Esophagus squamous epithelium (tissue), 4 donors: ENCODE results near the gene ME2.
"Not testable (repeated sequence)": the region's sequence is repeated elsewhere in the genome, so short reads cannot be mapped to it uniquely, and the experiment has no call there.

Experiments used
- POLR2A ChIP-seq, 4 donors: fragments of 450-650 bp; IDR thresholded peaks; one replicate each; pipeline ENCODE4 v1.6.1; 2017; ENCODE audit warnings: antibody characterized with exemption in 4 of 4, mild to moderate bottlenecking in 4 of 4, moderate library complexity in 3 of 4
- TF ChIP-seq, protein P1 (sequence below), 6 experiments: fragments of 450-650 bp in 4 of 6; fragments of 200-600 bp in 2 of 6; sonication (generic) in 2 of 6; IDR thresholded peaks; one replicate each; pipeline ENCODE4 v1.5.1; 2016 to 2019; ENCODE audit warnings: antibody characterized with exemption in 6 of 6, mild to moderate bottlenecking in 4 of 6, moderate library complexity in 4 of 6

- TF ChIP-seq, protein P1, sequence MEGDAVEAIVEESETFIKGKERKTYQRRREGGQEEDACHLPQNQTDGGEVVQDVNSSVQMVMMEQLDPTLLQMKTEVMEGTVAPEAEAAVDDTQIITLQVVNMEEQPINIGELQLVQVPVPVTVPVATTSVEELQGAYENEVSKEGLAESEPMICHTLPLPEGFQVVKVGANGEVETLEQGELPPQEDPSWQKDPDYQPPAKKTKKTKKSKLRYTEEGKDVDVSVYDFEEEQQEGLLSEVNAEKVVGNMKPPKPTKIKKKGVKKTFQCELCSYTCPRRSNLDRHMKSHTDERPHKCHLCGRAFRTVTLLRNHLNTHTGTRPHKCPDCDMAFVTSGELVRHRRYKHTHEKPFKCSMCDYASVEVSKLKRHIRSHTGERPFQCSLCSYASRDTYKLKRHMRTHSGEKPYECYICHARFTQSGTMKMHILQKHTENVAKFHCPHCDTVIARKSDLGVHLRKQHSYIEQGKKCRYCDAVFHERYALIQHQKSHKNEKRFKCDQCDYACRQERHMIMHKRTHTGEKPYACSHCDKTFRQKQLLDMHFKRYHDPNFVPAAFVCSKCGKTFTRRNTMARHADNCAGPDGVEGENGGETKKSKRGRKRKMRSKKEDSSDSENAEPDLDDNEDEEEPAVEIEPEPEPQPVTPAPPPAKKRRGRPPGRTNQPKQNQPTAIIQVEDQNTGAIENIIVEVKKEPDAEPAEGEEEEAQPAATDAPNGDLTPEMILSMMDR (IDR thresholded peaks at IDR 0.05) = not testable (repeated sequence)
- not testable (repeated sequence) for TF ChIP-seq POLR2A (IDR thresholded peaks at IDR 0.05)
Measured at GRCh38 chr18:50833496-50833895, 45.4 kb upstream of the ME2 start.
